Panc1 (cell line): ENCODE measurements around the gene NUBP1. TPM values are rescaled to one million over a fixed set of nuclear protein-coding genes. Genes with fewer than 3 reads are reported as not detected.

Experiments
- ATAC-seq: fragments of 200-7000 bp; cut with Tn5 transposase; 2 replicates; pipeline ENCODE4 v1.9.1; 2020; ENCODE audit warnings: mild to moderate bottlenecking, moderate library complexity
- BruUV-seq: library from RNA; stranded (reverse); fragments of 400-500 nt; replicated peaks from 2 replicates; lab custom pipeline; 2021; lab: Mats Ljungman, UMichigan
- CTCF ChIA-PET: fragments of 300-600 bp; sonication (Branson Sonifier 250); formaldehyde crosslinking; loops from one replicate; lab custom pipeline; 2022; ENCODE audit warnings: antibody characterized with exemption; lab: Charles Lee
- POLR2A ChIA-PET: fragments of 300-600 bp; sonication (Branson Sonifier 250); formaldehyde crosslinking; loops from one replicate; lab custom pipeline; 2022; ENCODE audit warnings: antibody characterized with exemption; lab: Charles Lee
- DNase-seq: peaks from one replicate; pipeline ENCODE4 v3.0.0-alpha.2; 2010; ENCODE audit warnings: low read depth, low spot score
- H3K27ac ChIP-seq: 2 replicates; pipeline ENCODE4 v1.5.1; 2011; ENCODE audit warnings: mild to moderate bottlenecking, low read length, inconsistent platforms
- H3K27me3 ChIP-seq: fragments of 200-500 bp; sonication (Bioruptor generic); 2 replicates; pipeline ENCODE4 v1.6.0; 2014; ENCODE audit warnings: low read length, inconsistent platforms; ENCODE audit not compliant: control insufficient read depth, insufficient read depth
- H3K36me3 ChIP-seq: fragments of 200-500 bp; sonication (Bioruptor generic); 2 replicates; pipeline ENCODE4 v1.5.1; 2014; ENCODE audit warnings: inconsistent platforms, mild to moderate bottlenecking, low read length, moderate library complexity; ENCODE audit not compliant: control insufficient read depth, insufficient read depth
- H3K4me1 ChIP-seq: 2 replicates; pipeline ENCODE4 v1.5.1; 2011; ENCODE audit warnings: inconsistent platforms, mild to moderate bottlenecking, low read length, moderate library complexity; ENCODE audit not compliant: control insufficient read depth, insufficient read depth
- H3K4me3 ChIP-seq, 2 experiments: 2 replicates each; pipeline ENCODE4 v1.5.1; 2011 to 2012; ENCODE audit warnings: low read depth in 2 of 2, low read length in 2 of 2, mild to moderate bottlenecking in 2 of 2, inconsistent platforms in 1 of 2, moderate library complexity in 1 of 2
- H3K9me3 ChIP-seq: fragments of 200-500 bp; sonication (Bioruptor generic); 2 replicates; pipeline ENCODE4 v1.5.1; 2014; ENCODE audit warnings: low read depth, mild to moderate bottlenecking, inconsistent platforms, low read length, moderate library complexity; ENCODE audit not compliant: control insufficient read depth, insufficient read depth
- POLR2AphosphoS5 ChIP-seq: IDR thresholded peaks from 2 replicates; pipeline ENCODE4 v1.6.1; 2012; ENCODE audit warnings: mild to moderate bottlenecking, low read depth, low read length, moderate library complexity
- SIN3A ChIP-seq: IDR thresholded peaks from 2 replicates; pipeline ENCODE4 v1.6.1; 2012; ENCODE audit warnings: low read depth, mild to moderate bottlenecking, low read length, moderate library complexity, borderline replicate concordance; ENCODE audit not compliant: insufficient read depth
- TCF7L2 ChIP-seq: IDR thresholded peaks from 2 replicates; pipeline ENCODE4 v1.6.1; 2011; ENCODE audit warnings: mild to moderate bottlenecking, low read depth, low read length, inconsistent platforms
- in situ Hi-C: cut with HindIII; loops from 2 replicates; pipeline ENCODE4 v1.10.0; 2016; ENCODE audit warnings: low sequenced_read_pairs, low pct_unique_long_range_greater_than_20kb
- intact Hi-C: fragments of 100-400 bp; cut with micrococcal nuclease; formaldehyde crosslinking; loops from one replicate; pipeline ENCODE4 v1.10.0; 2022; ENCODE audit not compliant: unreplicated experiment
- total RNA-seq: library from RNA; stranded (reverse); gene quantifications from one replicate; pipeline ENCODE4 v1.2.1, GENCODE V29; 2021; ENCODE audit not compliant: unreplicated experiment
- TF ChIP-seq, protein P1 (sequence below): fragments of 450-650 bp; IDR thresholded peaks from 2 replicates; pipeline ENCODE4 v1.5.1; 2017; ENCODE audit warnings: mild to moderate bottlenecking
- TF ChIP-seq, protein P2 (sequence below), 2 experiments: IDR thresholded peaks; 2 replicates each; pipeline ENCODE4 v1.6.1; 2011 to 2012; ENCODE audit warnings: low read depth in 2 of 2, control low read depth in 1 of 2, low read length in 1 of 2, mild to moderate bottlenecking in 1 of 2, moderate library complexity in 1 of 2; ENCODE audit not compliant: insufficient read depth in 1 of 2

The NUBP1 gene
- total RNA-seq, 1 experiment from 2014 or later, result 27.5 TPM

DNA sequence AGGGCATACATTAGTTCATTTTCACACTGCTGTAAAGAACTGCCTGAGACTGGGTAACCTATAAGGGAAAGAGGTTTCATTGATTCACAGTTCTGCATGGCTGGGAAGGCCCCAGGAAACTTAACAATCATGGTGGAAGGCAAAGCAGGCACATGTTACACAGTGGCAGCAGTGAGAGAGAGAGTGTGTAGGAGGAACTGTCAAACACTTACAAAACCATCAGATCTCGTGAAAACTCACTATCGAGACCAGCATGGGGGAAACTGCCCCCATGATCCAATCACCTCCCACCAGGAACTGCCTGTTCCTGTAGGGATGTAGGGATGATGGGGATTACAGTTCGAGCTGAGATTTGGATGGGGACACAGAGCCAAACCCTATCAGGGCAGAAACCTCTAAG is 17.2 kb downstream of the NUBP1 start:
- no peak overlapping the region for H3K4me3 ChIP-seq
- TF ChIP-seq, protein P1, sequence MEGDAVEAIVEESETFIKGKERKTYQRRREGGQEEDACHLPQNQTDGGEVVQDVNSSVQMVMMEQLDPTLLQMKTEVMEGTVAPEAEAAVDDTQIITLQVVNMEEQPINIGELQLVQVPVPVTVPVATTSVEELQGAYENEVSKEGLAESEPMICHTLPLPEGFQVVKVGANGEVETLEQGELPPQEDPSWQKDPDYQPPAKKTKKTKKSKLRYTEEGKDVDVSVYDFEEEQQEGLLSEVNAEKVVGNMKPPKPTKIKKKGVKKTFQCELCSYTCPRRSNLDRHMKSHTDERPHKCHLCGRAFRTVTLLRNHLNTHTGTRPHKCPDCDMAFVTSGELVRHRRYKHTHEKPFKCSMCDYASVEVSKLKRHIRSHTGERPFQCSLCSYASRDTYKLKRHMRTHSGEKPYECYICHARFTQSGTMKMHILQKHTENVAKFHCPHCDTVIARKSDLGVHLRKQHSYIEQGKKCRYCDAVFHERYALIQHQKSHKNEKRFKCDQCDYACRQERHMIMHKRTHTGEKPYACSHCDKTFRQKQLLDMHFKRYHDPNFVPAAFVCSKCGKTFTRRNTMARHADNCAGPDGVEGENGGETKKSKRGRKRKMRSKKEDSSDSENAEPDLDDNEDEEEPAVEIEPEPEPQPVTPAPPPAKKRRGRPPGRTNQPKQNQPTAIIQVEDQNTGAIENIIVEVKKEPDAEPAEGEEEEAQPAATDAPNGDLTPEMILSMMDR, result no peak
- TF ChIP-seq SIN3A (no peak), TCF7L2 (no peak), POLR2AphosphoS5 (no peak)
- TF ChIP-seq, protein P2, sequence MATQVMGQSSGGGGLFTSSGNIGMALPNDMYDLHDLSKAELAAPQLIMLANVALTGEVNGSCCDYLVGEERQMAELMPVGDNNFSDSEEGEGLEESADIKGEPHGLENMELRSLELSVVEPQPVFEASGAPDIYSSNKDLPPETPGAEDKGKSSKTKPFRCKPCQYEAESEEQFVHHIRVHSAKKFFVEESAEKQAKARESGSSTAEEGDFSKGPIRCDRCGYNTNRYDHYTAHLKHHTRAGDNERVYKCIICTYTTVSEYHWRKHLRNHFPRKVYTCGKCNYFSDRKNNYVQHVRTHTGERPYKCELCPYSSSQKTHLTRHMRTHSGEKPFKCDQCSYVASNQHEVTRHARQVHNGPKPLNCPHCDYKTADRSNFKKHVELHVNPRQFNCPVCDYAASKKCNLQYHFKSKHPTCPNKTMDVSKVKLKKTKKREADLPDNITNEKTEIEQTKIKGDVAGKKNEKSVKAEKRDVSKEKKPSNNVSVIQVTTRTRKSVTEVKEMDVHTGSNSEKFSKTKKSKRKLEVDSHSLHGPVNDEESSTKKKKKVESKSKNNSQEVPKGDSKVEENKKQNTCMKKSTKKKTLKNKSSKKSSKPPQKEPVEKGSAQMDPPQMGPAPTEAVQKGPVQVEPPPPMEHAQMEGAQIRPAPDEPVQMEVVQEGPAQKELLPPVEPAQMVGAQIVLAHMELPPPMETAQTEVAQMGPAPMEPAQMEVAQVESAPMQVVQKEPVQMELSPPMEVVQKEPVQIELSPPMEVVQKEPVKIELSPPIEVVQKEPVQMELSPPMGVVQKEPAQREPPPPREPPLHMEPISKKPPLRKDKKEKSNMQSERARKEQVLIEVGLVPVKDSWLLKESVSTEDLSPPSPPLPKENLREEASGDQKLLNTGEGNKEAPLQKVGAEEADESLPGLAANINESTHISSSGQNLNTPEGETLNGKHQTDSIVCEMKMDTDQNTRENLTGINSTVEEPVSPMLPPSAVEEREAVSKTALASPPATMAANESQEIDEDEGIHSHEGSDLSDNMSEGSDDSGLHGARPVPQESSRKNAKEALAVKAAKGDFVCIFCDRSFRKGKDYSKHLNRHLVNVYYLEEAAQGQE (IDR thresholded peaks at IDR 0.05; ENCODE audit: insufficient read depth in 1 of 2, low read depth in 2 of 2, low read length in 1 of 2), result no peak
- H3K9me3 ChIP-seq, result no peaks in the 10 kb centered on the region
- no peak overlapping the region for H3K27ac ChIP-seq
- DNase-seq (no peak), ATAC-seq (no peak)
- H3K4me1 ChIP-seq, result no peaks in the 10 kb centered on the region
- in situ Hi-C loops, result no loop called here
- no peaks in the 10 kb centered on the region for H3K27me3 ChIP-seq
- intact Hi-C loops, result no loop called here
- no TSS peak for BruUV-seq
- H3K36me3 ChIP-seq, result no peaks in the 10 kb centered on the region; the same call in 1 of the 2 replicates
- ChIA-PET CTCF (interaction anchor here (1.1 kb wide), 1 partner anchor 158 kb away, joined by 3 read pairs; no protein-coding TSS in a partner anchor), POLR2A (no interaction called here)

- in situ Hi-C loops, result no loop called here
- no TSS peak for BruUV-seq
These were observed 17.7 kb downstream of the NUBP1 start for GRCh38 chr16:10761373-10761772.

More at GRCh38 chr16:10761373-10761772, 17.7 kb downstream of the NUBP1 start:
- H3K27ac ChIP-seq, result no peak overlapping the region
- H3K4me1 ChIP-seq, result no peaks in the 10 kb centered on the region
- no peaks in the 10 kb centered on the region for H3K27me3 ChIP-seq
- ChIA-PET CTCF (interaction anchor here (1.1 kb wide), 1 partner anchor 157 kb away, joined by 3 read pairs; no protein-coding TSS in a partner anchor), POLR2A (no interaction called here)
- intact Hi-C loops, result no loop called here
- DNase-seq, result no peak
- no peak for ATAC-seq
- no peak for TF ChIP-seq TCF7L2
- TF ChIP-seq, protein P2 (IDR thresholded peaks at IDR 0.05; ENCODE audit: insufficient read depth in 1 of 2, low read depth in 2 of 2, low read length in 1 of 2), result no peak
- no peak overlapping the region for H3K4me3 ChIP-seq
- no peaks in the 10 kb centered on the region; the same call in 1 of the 2 replicates for H3K36me3 ChIP-seq
- no peaks in the 10 kb centered on the region for H3K9me3 ChIP-seq
